Neural cell (in vitro differentiated cells): ENCODE measurements around the gene RCAN1. TPM values are rescaled to one million over a fixed set of nuclear protein-coding genes. Genes with fewer than 3 reads are reported as not detected.

Experiments
- H2AFZ ChIP-seq: fragments of 200-600, 300-800 bp; sonication (generic), shearing (Covaris generic); 2 replicates; pipeline ENCODE4 v1.6.0; 2014; ENCODE audit warnings: low read depth, mild to moderate bottlenecking, antibody characterized with exemption, low read length, moderate library complexity
- H3F3A ChIP-seq: fragments of 200-600 bp; shearing (Covaris generic); 2 replicates; pipeline ENCODE4 v1.6.1; 2016; ENCODE audit warnings: mild to moderate bottlenecking, moderate library complexity, mixed read lengths, antibody characterized with exemption, low read length; ENCODE audit not compliant: insufficient read depth, poor library complexity, severe bottlenecking
- H3K27ac ChIP-seq: fragments of 200-600, 300-800 bp; sonication (generic), shearing (Covaris generic); 2 replicates; pipeline ENCODE4 v1.5.1; 2014; ENCODE audit warnings: mild to moderate bottlenecking, low read length, moderate library complexity
- H3K27me3 ChIP-seq: fragments of 300-800, 200-600 bp; sonication (generic), shearing (Covaris generic); 2 replicates; pipeline ENCODE4 v1.6.0; 2014; ENCODE audit warnings: mild to moderate bottlenecking, low read depth, low read length, moderate library complexity; ENCODE audit not compliant: insufficient read depth
- H3K36me3 ChIP-seq: fragments of 300-800, 200-600 bp; sonication (generic), shearing (Covaris generic); 2 replicates; pipeline ENCODE4 v1.5.1; 2014; ENCODE audit warnings: mild to moderate bottlenecking, antibody characterized with exemption, low read length, moderate library complexity; ENCODE audit not compliant: insufficient read depth
- H3K4me2 ChIP-seq: fragments of 300-800, 200-600 bp; sonication (generic), shearing (Covaris generic); 2 replicates; pipeline ENCODE4 v1.6.0; 2014; ENCODE audit warnings: mild to moderate bottlenecking, low read length
- H3K4me3 ChIP-seq: fragments of 300-800, 200-600 bp; sonication (generic), shearing (Covaris generic); 2 replicates; pipeline ENCODE4 v1.5.1; 2014; ENCODE audit warnings: mild to moderate bottlenecking, low read length, moderate library complexity
- H3K79me2 ChIP-seq: fragments of 200-600 bp; shearing (Covaris generic); replicated peaks from 2 replicates; pipeline ENCODE4 v1.6.0; 2014; ENCODE audit warnings: mild to moderate bottlenecking, low read length, moderate library complexity; ENCODE audit not compliant: insufficient read depth
- H3K9ac ChIP-seq: fragments of 300-800, 200-600 bp; sonication (generic), shearing (Covaris generic); 2 replicates; pipeline ENCODE4 v1.6.1; 2016; ENCODE audit warnings: mild to moderate bottlenecking, low read length, mixed read lengths
- H3K9me2 ChIP-seq: fragments of 200-600 bp; shearing (Covaris generic); 2 replicates; pipeline ENCODE4 v1.6.1; 2016; ENCODE audit warnings: mild to moderate bottlenecking, low read length, mixed read lengths; ENCODE audit not compliant: insufficient read depth
- H3K9me3 ChIP-seq: fragments of 200-600, 300-800 bp; sonication (generic), shearing (Covaris generic); 2 replicates; pipeline ENCODE4 v1.6.1; 2016; ENCODE audit warnings: mild to moderate bottlenecking, mixed run types, low read length, moderate library complexity, mixed read lengths
- H4K20me1 ChIP-seq: fragments of 200-600 bp; shearing (Covaris generic); 2 replicates; pipeline ENCODE4 v1.6.1; 2016; ENCODE audit warnings: mild to moderate bottlenecking, mixed run types; ENCODE audit not compliant: insufficient read depth
- CTCF ChIP-seq: fragments of 450-650 bp; IDR thresholded peaks from 2 replicates; pipeline ENCODE4 v1.5.1; 2014; ENCODE audit warnings: antibody characterized with exemption, mild to moderate bottlenecking, moderate library complexity; ENCODE audit not compliant: poor library complexity, severe bottlenecking
- EP300 ChIP-seq: fragments of 450-650 bp; conservative IDR thresholded peaks from 2 replicates; pipeline ENCODE4 v1.6.1; 2014; ENCODE audit warnings: antibody characterized with exemption, mild to moderate bottlenecking, moderate library complexity; ENCODE audit not compliant: poor library complexity, severe bottlenecking
- EZH2 ChIP-seq: fragments of 200-600, 300-800 bp; shearing (Covaris generic), sonication (generic); IDR thresholded peaks from 2 replicates; pipeline ENCODE4 v1.6.1; 2014; ENCODE audit warnings: antibody characterized with exemption, low read length, borderline replicate concordance, mild to moderate bottlenecking; ENCODE audit not compliant: insufficient read depth, poor library complexity, severe bottlenecking
- MXI1 ChIP-seq: fragments of 450-650 bp; conservative IDR thresholded peaks from 2 replicates; pipeline ENCODE4 v1.6.1; 2014; ENCODE audit warnings: antibody characterized with exemption, mild to moderate bottlenecking; ENCODE audit not compliant: poor library complexity, severe bottlenecking
- RAD21 ChIP-seq: fragments of 450-650 bp; conservative IDR thresholded peaks from 2 replicates; pipeline ENCODE4 v1.6.1; 2014; ENCODE audit warnings: antibody characterized with exemption, mild to moderate bottlenecking, moderate library complexity
- REST ChIP-seq: IDR thresholded peaks from 2 replicates; pipeline ENCODE4 v1.6.1; 2012; ENCODE audit warnings: borderline replicate concordance
- SMC3 ChIP-seq: fragments of 450-650 bp; conservative IDR thresholded peaks from 2 replicates; pipeline ENCODE4 v1.6.1; 2014; ENCODE audit warnings: antibody characterized with exemption, mild to moderate bottlenecking, moderate library complexity; ENCODE audit not compliant: poor library complexity
- TAF1 ChIP-seq: IDR thresholded peaks from 2 replicates; pipeline ENCODE4 v1.6.1; 2012; ENCODE audit warnings: low read depth
- polyA minus RNA-seq: library from RNA; depleted of rRNA, polyadenylated mRNA; stranded (reverse); fragments of >200 nt; gene quantifications from 2 replicates; pipeline ENCODE4 v1.2.3, GENCODE V29; 2014
- polyA plus RNA-seq: library from polyadenylated mRNA; depleted of rRNA; stranded (reverse); fragments of >200 nt; gene quantifications from 2 replicates; pipeline ENCODE4 v1.2.3, GENCODE V29; 2014

RCAN1 gene
- polyA plus RNA-seq (43.3 and 46.0 TPM in 2 replicates), polyA minus RNA-seq (29.2 and 37.6 TPM in 2 replicates)

GRCh38 chr21:34614628-34615486 is at the start of gene RCAN1:
TSS of gene RCAN1 (minus strand) at chr21:34615113. CDS start at chr21:34615011, 102 bp downstream.
- Histone ChIP-seq H3K27ac (no peak within 1 kb of the TSS), H3K27me3 (peaks cover 9% of the 10 kb centered on the region), H3K79me2 (no peaks in the 10 kb centered on the region)

More at GRCh38 chr21:34614628-34615486, at the start of gene RCAN1:
- Histone ChIP-seq H3K9ac (peak within 1 kb of the TSS; percentile 60), H2AFZ (peak within 1 kb of the TSS; percentile 69), H3K36me3 (no peaks in the 10 kb centered on the region), H3K9me3 (no peaks in the 10 kb centered on the region), H3K4me3 (peak within 1 kb of the TSS; percentile 73), H3K4me2 (peak within 1 kb of the TSS; percentile 58), H3F3A (no peaks in the 10 kb centered on the region), H3K9me2 (no peaks in the 10 kb centered on the region), H4K20me1 (no peaks in the 10 kb centered on the region)
- TF ChIP-seq CTCF = peak; percentile 16
- TF ChIP-seq REST = no peak
- TF ChIP-seq EZH2 = no peak
- peak; percentile 25 for TF ChIP-seq TAF1
- TF ChIP-seq MXI1 = peak; percentile 57
- peak; percentile 33 for TF ChIP-seq SMC3
- TF ChIP-seq RAD21 = no peak
- TF ChIP-seq EP300 = peak; percentile 37
